Pons (tissue), 1 donor: Measurements from ENCODE around the gene NATD1.

Source experiments
- DNase-seq: peaks from one replicate; pipeline ENCODE4 v3.0.0-alpha.2; 2016; ENCODE audit warnings: low spot score

NATD1 gene, protein sequence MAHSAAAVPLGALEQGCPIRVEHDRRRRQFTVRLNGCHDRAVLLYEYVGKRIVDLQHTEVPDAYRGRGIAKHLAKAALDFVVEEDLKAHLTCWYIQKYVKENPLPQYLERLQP

GRCh38 chr17:21252796-21253645 lies at the start of gene NATD1:
NATD1 (minus strand) TSS chr17:21253410; CDS start chr17:21253264, 146 bp downstream.
- peak; percentile 80 for DNase-seq

- DNase-seq = no peak
Measured at GRCh38 chr17:21301593-21302550, 48.7 kb upstream of the NATD1 start.

- DNase-seq = no peak
Measured at GRCh38 chr17:21300601-21301571, 47.7 kb upstream of the NATD1 start.

DNA sequence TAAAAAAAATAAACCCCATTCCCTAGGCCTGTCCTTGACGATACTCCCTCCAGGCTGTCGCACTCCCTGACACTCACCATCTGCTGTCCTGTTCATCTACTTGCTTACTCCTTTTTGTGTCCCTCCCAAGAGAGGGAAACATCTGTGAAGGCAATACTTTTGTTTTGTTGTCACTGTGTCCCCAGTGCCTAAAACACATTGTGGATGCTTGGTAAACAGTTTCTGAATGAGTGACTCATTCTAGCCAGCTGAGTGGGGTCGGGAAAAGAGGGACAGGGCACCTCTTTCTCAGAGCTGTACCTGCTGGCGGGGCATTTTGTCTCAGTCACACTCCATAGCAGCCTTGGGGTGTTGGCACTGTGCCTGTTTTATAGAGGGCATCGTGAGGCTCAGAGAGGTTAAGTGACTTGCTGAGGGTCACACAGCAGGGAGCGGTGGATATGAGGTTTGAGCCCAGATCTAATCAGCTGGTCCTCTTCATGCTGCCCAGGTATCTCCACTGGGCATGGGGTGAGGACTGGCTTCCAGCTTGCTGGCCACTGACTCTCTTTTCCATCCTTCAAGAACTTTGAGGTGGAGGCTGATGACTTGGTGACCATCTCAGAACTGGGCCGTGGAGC lies 46.9 kb upstream of the NATD1 start:
- no peak for DNase-seq

DNA sequence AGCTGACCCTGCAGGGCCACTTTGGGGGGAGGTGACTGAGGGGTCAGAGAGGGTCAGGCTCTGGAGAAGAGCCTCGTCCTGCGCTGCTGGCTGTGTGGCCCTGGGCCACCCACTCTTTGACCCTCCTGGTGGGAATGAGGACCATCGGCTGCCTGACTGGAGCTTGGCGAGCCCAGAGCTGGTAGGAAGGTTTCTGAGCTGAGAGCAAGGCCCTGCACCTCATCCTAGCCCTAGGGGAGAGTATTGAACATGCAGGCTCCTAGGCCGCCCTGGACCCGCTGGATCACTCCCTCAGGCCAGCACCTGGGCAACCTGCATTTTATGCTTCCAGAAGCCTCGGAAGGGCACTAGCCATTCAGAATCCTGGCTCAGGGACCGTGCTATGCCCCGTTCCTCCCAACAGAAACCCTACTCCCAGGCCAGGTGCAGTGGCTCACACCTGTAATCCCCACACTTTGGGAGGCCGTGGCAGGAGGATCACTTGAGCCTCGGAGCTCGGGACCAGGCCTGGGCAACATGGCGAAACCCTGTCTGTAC lies 45.8 kb upstream of the NATD1 start:
- no peak for DNase-seq

DNA sequence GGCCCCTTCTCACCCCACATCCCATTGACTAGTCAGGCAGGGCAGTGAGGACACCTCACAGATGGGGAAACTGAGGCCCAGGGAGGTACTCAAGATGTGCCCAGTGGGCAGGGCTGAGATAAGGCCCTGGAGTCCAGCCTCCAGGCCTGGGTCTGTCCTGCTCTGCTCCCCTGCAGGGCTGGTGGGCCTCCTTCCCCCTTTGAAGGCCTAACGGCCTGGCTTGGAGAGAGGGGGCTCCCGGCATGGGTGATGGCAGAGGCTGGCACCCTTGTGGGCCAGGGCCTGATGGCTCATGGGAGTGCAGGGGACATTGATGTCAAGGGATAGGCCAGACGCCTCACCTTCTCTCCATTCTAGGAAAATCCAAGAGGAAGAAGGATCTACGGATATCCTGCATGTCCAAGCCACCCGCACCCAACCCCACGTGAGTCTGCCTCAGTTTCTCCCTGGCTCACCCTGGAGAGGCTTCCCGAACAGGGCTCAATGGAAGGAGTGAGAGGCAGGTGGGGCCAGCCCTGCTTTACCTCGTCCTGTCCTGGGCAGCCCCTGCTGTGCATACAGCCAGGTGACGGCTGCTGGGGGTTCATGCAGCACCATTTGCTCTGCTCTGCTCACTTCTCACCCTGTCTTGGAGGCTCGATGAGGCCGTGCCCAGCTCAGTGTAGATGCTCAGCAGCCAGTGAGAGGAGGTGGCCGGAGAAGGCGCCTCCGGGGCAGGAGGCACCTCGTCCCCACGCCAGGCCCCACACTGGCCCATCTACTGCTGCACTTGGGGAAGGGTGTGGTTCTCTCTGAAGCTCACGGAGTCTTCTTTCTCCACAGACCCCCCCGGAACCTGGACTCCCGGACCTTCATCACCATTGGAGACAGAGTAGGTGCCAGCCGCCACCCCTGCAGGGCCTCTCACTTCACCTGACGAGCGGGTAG lies 45.1 kb upstream of the NATD1 start:
- no peak for DNase-seq

DNA sequence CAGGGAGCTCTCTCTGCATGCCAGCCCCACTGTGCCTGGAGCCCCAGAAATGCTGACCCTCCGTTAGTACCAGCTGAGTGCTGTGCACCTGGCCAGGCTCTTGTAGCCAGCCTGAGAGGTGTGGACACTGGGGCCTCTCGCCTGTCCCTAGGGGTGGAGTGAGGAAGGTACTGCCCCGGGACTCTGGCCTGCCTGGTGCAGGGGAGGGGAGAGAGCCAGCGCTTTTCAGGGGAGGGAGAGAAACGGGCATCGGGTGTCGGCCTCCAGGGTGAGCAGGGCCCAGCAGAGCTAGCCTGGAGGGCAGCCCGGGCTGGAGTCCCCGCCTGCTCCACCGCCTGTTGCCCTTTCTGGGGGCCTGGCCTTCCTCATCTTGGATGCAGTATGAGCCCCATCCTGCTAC lies 44.4 kb upstream of the NATD1 start:
- no peak for DNase-seq

DNA sequence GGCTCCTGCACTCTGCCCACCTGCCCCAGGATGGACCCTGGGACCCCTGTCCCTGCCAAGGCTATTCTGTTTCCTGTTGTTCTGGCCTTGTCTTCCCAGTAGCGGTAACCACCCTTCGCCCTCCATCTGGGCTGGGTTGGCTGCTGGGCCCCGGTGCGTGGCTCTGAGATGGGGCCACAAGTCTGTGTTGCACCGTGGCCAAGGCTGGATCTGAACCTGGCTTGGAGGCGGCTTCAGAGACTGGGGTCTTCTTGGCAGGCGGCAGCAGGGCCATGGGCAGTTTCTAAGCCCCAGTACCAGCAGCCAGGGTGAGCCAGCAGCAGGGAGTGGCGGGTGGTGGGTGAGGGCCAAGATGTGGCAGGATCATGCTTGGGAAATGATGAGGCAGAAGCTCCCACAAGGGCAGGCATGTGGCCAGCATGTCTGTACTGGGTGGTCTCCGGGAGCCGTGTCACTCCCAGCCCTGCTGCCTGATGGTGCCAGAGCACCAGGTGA lies 43.9 kb upstream of the NATD1 start:
- no peak for DNase-seq

DNA sequence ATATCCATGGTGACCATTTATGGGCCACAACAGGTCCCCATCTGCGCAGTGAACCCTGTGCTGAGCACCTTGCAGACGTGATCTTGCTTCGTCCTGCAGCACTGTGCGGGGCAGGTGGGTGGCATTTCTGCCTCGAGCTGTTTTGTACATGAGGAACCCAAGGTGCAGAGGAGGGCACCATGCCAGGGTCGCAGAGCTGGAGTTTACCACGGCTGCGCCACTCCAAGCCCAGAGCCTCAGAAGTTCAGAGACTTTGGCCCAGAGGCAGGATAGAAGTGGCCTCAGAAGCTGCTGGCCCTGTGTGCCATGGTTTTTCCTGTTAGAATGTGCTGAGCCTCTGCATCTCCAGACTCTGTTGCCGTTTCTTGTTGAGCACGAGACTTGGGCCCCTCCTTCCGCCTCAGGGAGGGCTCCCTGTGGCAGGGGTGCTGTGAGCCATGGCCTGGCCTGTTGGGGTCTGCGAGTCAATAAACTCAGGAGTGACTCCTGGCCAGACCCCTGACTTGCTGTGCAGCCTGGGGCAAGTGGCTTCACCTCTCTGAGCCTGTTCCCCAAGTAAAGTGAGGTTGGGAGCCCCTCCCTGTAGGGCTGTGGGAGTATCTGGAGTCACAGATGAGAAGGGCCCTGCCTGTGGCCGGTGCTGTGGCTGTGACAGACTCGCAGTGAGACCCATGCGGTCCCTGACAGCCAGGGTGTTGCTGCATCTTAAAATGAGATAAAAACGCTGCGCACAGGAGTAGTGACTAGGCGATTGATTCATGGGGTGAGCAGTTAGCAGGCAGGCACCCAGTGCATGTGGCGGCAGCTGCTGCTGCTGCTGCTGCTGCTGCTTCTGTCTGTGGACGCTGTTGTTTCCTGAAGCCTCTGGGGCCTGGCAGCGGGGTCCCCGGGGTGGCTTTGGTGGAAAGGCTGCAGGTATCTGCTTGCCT lies 43.2 kb upstream of the NATD1 start:
- DNase-seq = no peak

GRCh38 chr17:21295036-21295952 lies 42.1 kb upstream of the NATD1 start:
- no peak for DNase-seq

DNA sequence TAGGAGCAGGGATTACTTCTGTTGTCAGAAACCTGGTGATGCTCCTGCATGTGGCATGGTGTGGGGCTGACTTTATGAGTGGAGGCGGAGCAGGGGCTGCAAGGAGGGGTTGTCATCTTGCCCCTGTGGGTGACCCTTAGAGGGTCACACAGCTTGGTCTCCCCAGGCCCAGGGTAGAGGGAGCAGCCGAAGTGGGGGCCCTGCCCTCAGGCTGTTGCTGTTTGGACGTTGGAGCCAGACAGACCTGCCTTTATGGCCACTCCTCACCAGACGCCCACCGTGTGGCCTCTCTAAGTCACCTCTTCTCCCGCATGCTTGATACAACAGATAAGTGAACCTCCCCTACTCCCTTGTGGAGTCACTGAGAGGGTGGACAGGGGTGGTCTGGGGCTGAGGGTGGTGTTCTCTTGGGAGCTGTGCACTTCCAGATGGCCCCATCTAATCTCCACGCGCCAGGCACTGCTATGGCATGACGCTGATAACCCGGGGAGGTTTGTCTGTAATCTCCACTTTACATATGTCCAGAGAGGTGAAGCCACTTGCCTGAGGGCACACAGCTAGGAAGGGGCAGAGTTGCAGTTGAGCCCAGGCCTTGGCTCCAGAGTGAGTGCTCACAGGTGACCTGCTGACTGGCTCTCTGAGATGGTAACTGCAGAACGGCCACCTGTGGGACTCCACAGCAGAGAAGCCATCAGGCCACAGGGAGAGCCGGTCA lies 41.3 kb upstream of the NATD1 start:
- DNase-seq = no peak

DNA sequence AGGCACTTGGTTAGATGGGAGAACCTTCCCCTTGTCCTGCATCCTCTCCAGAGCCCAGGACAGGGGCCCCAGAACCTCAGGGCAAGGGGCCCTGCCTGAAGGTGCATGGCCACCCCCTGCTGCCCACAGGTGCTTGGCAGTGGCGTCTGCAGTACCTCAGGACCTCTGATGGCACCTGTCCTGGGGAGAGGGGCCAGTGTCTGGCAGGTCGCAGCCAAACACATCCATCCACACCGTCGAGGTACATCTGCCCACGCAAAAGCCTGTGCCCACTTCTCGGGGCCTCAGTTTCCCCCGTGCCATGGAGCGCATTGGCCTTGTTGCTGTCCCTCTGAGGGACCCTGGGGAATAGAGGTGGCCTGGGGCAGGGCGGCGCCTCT lies 40.6 kb upstream of the NATD1 start:
- DNase-seq = no peak

DNA sequence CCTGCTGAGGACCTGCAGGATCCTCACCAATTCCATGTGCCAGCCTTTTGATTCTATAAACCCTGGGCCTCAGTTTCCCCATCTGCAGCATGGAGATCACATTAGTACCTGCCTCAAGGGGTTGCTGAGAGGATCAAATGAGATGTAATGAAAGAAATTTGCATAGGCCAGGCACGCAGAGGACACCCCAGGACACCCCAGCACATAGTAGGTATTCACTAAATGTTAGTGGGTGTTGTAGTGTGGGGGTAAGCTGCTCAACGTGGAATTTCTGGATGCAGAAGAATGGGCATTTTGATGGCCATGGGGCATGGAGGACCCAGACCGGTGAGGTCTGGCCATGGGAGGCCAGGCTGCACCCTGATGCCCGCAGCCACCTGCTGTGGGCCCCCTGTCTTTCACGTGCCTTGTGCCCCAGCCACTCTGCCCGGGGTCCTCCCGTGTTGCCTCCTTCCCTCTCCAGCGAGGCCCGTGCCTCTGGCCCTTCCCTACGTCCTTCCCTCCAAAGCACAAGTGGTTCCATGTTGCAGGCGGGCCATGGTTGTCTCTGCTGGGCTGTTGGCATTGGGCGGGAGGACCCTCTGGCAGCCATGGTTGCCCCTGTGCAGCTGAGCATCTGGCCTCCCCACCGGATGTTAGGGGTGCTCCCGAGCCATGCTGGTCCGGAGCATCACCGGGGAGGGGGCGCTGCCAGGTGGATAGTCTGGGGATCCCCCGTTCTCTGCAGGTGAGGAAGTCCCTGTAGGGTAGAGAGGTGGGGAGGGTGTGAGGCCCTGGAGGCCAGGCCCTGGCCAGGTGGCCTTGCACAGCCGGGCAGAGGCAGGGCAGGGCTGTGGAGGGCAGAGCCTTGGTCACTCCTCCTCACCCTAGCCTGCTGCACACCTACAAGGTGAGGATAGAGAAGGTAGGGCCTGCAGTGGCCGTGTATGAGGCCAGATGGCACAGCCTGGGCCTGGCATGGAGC lies 39.9 kb upstream of the NATD1 start:
- DNase-seq = no peak

DNA sequence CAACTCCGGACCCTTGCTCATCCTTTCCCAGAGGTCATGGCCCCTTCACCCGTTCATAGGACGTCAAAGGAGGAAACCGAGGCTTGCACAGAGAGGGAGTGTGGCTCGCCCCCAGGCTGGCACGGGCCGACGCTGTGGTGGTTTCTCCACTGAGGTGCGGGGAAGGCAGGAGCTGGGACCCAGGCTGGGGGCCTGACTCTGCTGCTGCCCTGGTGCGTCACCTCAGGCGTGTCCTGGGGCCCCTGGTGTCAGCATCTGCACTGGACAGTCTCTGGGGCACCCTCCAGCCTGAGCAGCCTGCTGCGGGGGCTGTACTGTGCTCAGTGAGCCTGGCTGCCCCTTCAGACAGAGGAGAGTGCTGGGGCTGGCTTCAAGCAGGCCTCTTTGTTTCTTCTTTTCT lies 38.7 kb upstream of the NATD1 start:
- DNase-seq = no peak

- DNase-seq = no peak
Measured at GRCh38 chr17:21291357-21291756, 38.1 kb upstream of the NATD1 start.
